NCI-H2081 (cell line): Measurements from ENCODE around the gene FAM120B.

ENCODE experiments used
- DNase-seq, 2 experiments: peaks; one replicate each; lab custom pipeline; 2025; lab: John Stamatoyannopoulos, UW

Gene FAM120B

DNA sequence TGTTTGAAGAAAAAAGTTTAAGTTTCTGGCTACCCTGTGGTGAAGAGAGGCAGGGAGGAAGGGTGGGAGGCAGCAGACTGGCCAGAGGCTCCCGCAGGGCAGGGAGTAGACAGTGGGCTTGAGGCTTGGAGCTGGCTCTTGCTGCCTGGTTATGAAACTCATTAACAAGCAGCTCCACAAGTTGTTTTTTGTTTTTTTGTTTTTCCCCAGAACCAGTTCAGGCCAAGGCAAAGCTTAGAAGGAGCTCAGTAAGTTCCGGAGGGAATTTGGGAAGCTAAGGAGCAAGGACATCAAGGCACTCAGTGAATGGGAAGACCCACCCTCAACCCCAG lies 19.7 kb upstream of the FAM120B start:
- no peak for DNase-seq

GRCh38 chr6:170287371-170287876 lies 19.1 kb upstream of the FAM120B start:
- DNase-seq: no peak

GRCh38 chr6:170288091-170288631 lies 18.4 kb upstream of the FAM120B start:
- DNase-seq: no peak

DNA sequence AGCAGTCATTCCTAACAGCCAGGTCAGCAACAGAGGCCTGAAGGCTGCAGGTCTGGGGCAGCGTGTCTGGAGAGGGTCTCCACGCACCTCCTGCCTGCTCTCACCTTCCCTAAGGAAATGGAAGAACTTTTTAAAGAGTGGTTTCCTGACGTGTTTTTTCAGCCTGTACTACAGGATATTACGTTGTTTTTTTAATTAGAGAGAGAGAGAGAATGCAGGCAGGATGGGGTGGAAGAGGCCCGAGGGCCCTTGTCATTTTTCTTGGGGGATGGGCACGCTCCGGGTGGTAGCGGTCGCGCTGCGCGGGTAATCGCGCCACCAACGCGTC lies 17.7 kb upstream of the FAM120B start:
- DNase-seq: no peak

GRCh38 chr6:170289180-170289931 lies 17.2 kb upstream of the FAM120B start:
- DNase-seq: peak in 1 of 2 experiments; percentile 27

GRCh38 chr6:170289951-170290295 lies 16.6 kb upstream of the FAM120B start:
- DNase-seq: no peak

DNA sequence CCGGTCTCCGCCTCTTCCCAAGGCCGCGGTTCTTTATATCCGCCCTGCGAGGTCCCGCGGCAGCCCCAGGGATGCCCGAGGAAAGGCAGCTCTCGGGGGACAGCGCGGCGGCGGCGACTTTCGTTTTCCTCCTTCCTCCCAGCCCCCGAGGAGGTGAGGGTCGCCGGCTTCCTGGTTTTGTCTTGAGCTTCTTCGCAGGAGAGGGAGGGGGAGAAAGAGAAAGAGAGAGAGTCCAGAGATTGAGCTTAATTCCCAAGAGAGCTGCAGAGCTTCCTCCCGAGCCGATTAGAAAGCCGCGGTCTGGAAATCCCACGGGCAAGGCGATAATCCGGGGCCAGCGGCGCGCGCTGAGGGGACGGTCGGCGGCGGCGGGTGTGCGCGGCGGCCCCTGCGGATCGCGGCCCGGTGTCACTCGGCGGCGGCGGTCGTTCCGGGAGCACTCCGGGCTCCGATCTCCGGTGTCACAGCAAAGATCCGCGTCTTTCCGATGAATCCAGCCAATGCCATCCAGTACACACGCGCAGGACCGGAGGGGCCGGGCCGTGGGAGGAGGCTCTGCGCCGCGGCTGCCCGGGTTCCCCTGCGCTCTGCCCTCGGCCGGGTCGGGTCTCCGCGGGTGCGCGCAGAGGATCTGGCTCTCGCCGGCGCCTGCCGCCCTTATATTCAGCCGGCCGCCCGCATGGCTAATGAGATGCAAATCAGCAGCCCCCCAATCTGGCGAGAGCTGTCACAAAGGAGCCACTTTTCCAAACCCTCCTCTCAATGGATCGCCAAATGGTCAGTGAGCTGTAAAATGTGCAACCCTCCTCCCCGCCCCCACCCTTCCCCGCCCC lies 16.0 kb upstream of the FAM120B start, which contains the start of gene DLL1:
Gene DLL1 (minus strand): TSS at position 783 of the 833 bp plus-strand sequence. CDS start 939 bp downstream, outside the sequence.
- DNase-seq: peak; percentile 48 to 56

GRCh38 chr6:170291271-170292110 lies 15.1 kb upstream of the FAM120B start:
- peak; percentile 53 to 89 for DNase-seq

DNA sequence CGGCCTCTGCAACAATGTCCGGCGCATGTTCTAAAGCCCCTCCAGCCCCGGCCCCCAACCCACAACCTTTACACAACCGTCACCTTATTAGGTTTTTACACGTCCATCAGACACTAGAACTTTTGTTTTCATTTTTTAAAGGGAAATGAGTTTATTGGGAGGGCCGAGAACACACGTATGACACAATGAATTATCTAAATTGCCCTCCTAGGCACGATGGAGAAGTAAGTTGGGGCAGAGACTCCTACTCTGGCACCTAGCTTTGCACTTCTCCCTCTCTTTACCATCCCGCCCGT lies 14.5 kb upstream of the FAM120B start:
- no peak for DNase-seq

- peak; percentile 39 to 61 for DNase-seq
These were observed 14.0 kb upstream of the FAM120B start for GRCh38 chr6:170292407-170293158.

GRCh38 chr6:170293341-170294231 lies 13.0 kb upstream of the FAM120B start:
- no peak for DNase-seq

GRCh38 chr6:170294298-170294730 lies 12.2 kb upstream of the FAM120B start:
- no peak for DNase-seq

DNA sequence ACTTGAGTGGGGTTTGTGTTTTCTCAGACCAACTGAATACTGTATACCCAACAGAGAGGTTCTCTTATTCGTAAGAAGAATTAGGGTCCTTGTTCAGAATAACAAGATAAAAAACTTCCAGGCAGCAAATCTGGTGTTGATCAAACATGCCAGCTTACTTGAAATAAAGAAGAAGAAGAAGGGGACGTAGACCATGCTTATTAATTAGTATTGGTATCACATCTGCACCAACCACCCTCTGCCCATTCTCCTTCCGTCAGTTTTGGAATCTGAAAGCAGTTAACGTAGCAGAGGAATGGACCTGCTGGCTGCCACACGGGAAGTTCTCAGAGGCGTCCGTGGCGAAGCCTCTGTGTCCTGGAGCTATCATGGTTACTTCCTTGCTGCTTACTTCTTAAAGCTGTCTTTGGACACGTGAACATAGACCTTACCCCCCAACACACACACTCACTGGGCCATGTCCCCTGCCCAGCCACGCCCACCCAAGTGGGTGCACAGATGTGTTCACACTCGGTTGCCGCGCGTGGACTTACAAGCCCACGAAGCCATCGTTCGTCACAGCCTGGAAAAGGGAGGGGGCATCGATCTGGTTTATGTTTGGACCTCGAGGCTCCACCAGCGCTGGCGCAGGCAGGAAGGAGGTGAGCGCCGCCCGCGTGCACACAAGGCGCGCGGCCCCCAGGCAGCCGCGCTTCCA lies 11.6 kb upstream of the FAM120B start:
- no peak for DNase-seq

DNA sequence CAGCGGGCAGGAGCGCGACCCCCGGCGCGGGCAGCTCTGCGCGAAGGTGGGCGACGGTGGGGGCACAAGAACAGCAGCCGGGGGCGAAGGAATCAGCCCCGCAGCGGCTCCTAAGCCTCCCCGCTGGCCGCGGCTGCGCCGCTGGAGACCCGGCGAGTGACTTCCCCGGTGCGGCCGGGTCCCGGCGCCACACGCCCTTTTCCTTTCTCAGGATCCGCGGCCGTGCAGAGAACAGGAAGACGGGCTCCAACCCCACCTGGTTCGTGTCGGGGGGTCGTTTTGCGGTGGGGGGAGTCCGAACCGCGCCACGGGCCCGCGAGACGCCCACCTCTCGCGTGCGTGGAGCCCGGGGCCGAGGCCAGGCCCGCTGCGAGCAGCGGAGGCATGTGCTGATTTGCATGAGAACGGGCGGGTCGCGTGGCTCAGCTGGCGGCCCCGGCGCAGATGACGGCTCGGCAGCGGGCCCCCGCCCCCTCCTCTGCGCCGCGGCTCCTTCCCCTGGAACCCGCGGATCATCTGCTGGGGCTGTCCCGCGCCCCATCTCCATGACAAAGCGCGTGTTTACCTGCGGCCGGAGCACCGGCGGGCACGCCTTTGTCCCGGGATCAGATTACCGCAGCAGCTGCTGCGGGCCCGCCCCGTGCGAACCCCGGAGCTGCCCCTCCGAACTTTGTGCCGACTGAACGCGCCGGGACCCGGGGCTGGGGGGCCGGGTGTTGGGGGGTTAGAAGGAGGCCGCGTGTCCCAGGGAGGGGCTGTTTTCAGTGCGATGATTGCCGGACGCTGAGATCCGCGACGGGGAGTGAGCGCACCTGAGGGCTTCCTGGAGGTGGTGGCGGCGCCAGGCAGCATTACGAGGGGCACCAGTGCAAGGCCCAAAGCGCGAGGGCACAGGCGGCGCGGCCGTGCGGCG lies 10.8 kb upstream of the FAM120B start:
- DNase-seq: peak in 1 of 2 experiments; percentile 36

DNA sequence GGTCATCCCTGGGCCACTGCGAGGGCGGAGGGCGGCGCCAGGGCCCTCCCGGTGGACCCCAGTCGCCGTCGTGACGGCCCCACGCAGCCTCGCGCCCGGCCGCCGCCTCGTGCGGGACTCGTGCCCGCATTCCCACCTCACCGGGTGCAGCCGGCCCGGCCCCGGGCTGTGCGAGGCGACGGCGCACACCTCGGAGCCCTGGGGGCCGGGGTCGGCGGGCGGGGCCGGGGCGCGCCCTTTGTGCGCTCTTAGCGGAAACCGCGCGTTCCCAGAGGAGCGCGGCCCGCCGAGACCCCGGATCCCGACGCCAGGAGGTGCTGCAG lies 10.2 kb upstream of the FAM120B start:
- DNase-seq: no peak

- peak; percentile 14 to 55 for DNase-seq
These were observed 9.6 kb upstream of the FAM120B start for GRCh38 chr6:170296746-170297575.

DNA sequence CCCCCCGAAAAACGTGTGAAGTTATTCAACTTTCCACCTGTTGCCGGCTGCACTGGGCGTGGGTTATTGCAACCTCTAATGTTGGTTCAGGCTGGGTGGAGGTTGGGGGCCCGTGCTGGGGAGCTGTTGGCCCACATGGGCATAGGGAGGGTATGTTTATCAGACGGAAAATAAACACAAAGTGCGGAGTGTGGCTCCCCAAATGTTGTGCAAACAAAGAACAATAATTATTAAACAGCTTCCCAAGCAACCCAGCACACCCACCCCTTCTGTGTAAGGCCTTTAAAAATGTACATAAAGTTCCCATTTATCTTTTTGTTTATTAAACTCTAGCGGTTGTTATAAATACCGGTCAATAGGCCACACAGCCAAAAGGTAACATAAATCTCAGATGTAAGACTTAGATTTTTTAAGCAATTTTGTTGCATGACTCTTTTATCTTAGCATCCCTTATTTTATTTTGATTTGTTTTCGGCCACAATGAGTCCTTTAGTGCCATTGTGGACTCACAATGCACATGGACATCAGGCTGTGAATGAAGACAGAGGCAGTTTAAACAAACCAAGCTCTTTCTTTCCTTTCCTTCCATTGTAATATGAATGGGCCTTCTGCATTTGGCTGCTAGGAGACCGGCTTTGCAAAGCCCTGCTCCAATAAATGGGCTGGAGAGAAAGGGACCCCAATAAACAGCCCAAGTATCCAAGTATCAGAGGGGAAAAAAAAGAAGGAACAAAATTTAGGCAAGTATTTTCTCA lies 8.8 kb upstream of the FAM120B start:
- no peak for DNase-seq
